ENCODE measurements around the gene KRTAP22-2.

GRCh38 chr21:30613836-30614235, 23.6 kb upstream of the KRTAP22-2 start, which contains the start of gene KRTAP6-1:
- TF ChIP-seq, protein P1, sequence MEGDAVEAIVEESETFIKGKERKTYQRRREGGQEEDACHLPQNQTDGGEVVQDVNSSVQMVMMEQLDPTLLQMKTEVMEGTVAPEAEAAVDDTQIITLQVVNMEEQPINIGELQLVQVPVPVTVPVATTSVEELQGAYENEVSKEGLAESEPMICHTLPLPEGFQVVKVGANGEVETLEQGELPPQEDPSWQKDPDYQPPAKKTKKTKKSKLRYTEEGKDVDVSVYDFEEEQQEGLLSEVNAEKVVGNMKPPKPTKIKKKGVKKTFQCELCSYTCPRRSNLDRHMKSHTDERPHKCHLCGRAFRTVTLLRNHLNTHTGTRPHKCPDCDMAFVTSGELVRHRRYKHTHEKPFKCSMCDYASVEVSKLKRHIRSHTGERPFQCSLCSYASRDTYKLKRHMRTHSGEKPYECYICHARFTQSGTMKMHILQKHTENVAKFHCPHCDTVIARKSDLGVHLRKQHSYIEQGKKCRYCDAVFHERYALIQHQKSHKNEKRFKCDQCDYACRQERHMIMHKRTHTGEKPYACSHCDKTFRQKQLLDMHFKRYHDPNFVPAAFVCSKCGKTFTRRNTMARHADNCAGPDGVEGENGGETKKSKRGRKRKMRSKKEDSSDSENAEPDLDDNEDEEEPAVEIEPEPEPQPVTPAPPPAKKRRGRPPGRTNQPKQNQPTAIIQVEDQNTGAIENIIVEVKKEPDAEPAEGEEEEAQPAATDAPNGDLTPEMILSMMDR (IDR thresholded peaks at IDR 0.05) = no peak
- no peak for TF ChIP-seq EP300 (IDR thresholded peaks at IDR 0.05)
- no peak for TF ChIP-seq POLR2A (IDR thresholded peaks at IDR 0.05)
- TF ChIP-seq POLR2AphosphoS5 (IDR thresholded peaks at IDR 0.05) = no peak

All from upper lobe of left lung (tissue), 4 donors.